ENCODE data around the gene MOXD1. TPM values are rescaled to one million over a fixed set of nuclear protein-coding genes. Genes with fewer than 3 reads are reported as not detected.

Gene MOXD1
- total RNA-seq, 1 donor: 78.8 TPM

- no peak for DNase-seq (ENCODE audit: low read depth)
- no peak overlapping the region for H3K4me3 ChIP-seq (ENCODE audit: low read depth, low read length)
- TF ChIP-seq CTCF (IDR thresholded peaks at IDR 0.05; ENCODE audit: insufficient read depth, low read length): no peak
Measured at GRCh38 chr6:132380358-132381029, 20.8 kb downstream of the MOXD1 start.

GRCh38 chr6:132369526-132369925 is 31.7 kb downstream of the MOXD1 start:
- no peak overlapping the region for H3K4me3 ChIP-seq (ENCODE audit: low read depth, low read length)
- peak; percentile 84 for DNase-seq (ENCODE audit: low read depth)
- no peak for TF ChIP-seq CTCF (IDR thresholded peaks at IDR 0.05; ENCODE audit: insufficient read depth, low read length)

- TF ChIP-seq CTCF (IDR thresholded peaks at IDR 0.05; ENCODE audit: insufficient read depth, low read length): no peak
- DNase-seq (ENCODE audit: low read depth): no peak
- no peak overlapping the region for H3K4me3 ChIP-seq (ENCODE audit: low read depth, low read length)
Measured at GRCh38 chr6:132368916-132369481, 32.3 kb downstream of the MOXD1 start.

GRCh38 chr6:132365281-132365907 is 35.9 kb downstream of the MOXD1 start:
- no peak for DNase-seq (ENCODE audit: low read depth)
- no peak overlapping the region for H3K4me3 ChIP-seq (ENCODE audit: low read depth, low read length)
- TF ChIP-seq CTCF (IDR thresholded peaks at IDR 0.05; ENCODE audit: insufficient read depth, low read length): no peak

GRCh38 chr6:132364306-132365074 is 36.8 kb downstream of the MOXD1 start:
- TF ChIP-seq CTCF (IDR thresholded peaks at IDR 0.05; ENCODE audit: insufficient read depth, low read length): no peak
- no peak overlapping the region for H3K4me3 ChIP-seq (ENCODE audit: low read depth, low read length)
- DNase-seq (ENCODE audit: low read depth): no peak

GRCh38 chr6:132362442-132363185 is 38.7 kb downstream of the MOXD1 start:
- H3K4me3 ChIP-seq (ENCODE audit: low read depth, low read length): no peak overlapping the region
- no peak for TF ChIP-seq CTCF (IDR thresholded peaks at IDR 0.05; ENCODE audit: insufficient read depth, low read length)
- peak; percentile 39 for DNase-seq (ENCODE audit: low read depth)

All from fibroblast of the aortic adventitia (primary cell).